HepG2 (cell line): ENCODE measurements around the gene SERTAD3. TPM values are rescaled to one million over a fixed set of nuclear protein-coding genes. Genes with fewer than 3 reads are reported as not detected.

Source experiments
- ATAC-seq: fragments of 200-7000 bp; cut with Tn5 transposase; 3 replicates; pipeline ENCODE4 v1.9.1; 2020; ENCODE audit warnings: mild to moderate bottlenecking, moderate library complexity
- BruUV-seq: library from RNA; stranded (reverse); fragments of 400-500 nt; replicated peaks from 2 replicates; lab custom pipeline; 2021; lab: Mats Ljungman, UMichigan
- CTCF ChIA-PET: fragments of 300-600 bp; formaldehyde crosslinking; extraction: SDS; loops from one replicate; lab custom pipeline; 2021; ENCODE audit warnings: low total read pairs, inconsistent platforms, low intra/inter-chr PET ratio; lab: Yijun Ruan, JAX
- POLR2A ChIA-PET: fragments of 350-600 bp; sonication (Branson Sonifier 250); formaldehyde crosslinking; loops from one replicate; lab custom pipeline; 2020; ENCODE audit warnings: antibody characterized with exemption, inconsistent platforms; lab: Yijun Ruan, JAX
- DNase-seq: peaks from one replicate; pipeline ENCODE4 v3.0.0-alpha.2; 2015; ENCODE audit warnings: low spot score
- FAIRE-seq: peaks from 3 replicates; lab custom pipeline; 2011; peaks lifted over from hg19 to GRCh38; lab: Jason Lieb, UNC
- H2AFZ ChIP-seq: one replicate; pipeline ENCODE4 v1.6.1; 2011; ENCODE audit warnings: low read length, inconsistent platforms
- H3K27ac ChIP-seq: fragments of 300-600 bp; 3 replicates; pipeline ENCODE4 v1.8.0; 2011; ENCODE audit warnings: mixed run types, mild to moderate bottlenecking, mixed read lengths, low read length, inconsistent platforms; ENCODE audit not compliant: insufficient read depth; ENCODE audit errors: extremely low read length
- H3K27me3 ChIP-seq, 2 experiments: fragments of 200-600 bp in 1 of 2; 2 replicates in 1 of 2; 3 replicates in 1 of 2; pipeline versions ENCODE4 v1.6.0 to v1.8.0; 2011; ENCODE audit warnings: low read length in 2 of 2, mild to moderate bottlenecking in 2 of 2, moderate library complexity in 2 of 2, inconsistent platforms in 1 of 2; ENCODE audit not compliant: insufficient read depth in 2 of 2, control insufficient read depth in 1 of 2
- H3K36me3 ChIP-seq, 2 experiments: fragments of 200-600 bp in 1 of 2; replicated peaks in 1 of 2; 2 replicates in 1 of 2; 3 replicates in 1 of 2; pipeline versions ENCODE4 v1.5.1 to v1.8.0; 2011; ENCODE audit warnings: low read length in 2 of 2, inconsistent platforms in 1 of 2; ENCODE audit not compliant: insufficient read depth in 2 of 2, control insufficient read depth in 1 of 2
- H3K4me1 ChIP-seq: 2 replicates; pipeline ENCODE4 v1.5.1; 2012; ENCODE audit warnings: low read length, inconsistent platforms; ENCODE audit not compliant: insufficient read depth
- H3K4me2 ChIP-seq: 2 replicates; pipeline ENCODE4 v1.6.0; 2011; ENCODE audit warnings: low read depth, low read length, inconsistent platforms
- H3K4me3 ChIP-seq, 3 experiments: fragments of 200-600 bp in 1 of 3; sonication (generic), shearing (Covaris generic) in 1 of 3; replicated peaks in 1 of 3; 2 replicates each; pipeline ENCODE4 v1.5.1; 2011 to 2016; ENCODE audit warnings: low read length in 3 of 3, inconsistent platforms in 2 of 3, low read depth in 2 of 3, mild to moderate bottlenecking in 2 of 3, control low read depth in 1 of 3, mixed read lengths in 1 of 3; ENCODE audit not compliant: insufficient read depth in 1 of 3
- H3K79me2 ChIP-seq: one replicate; pipeline ENCODE4 v1.6.1; 2011; ENCODE audit warnings: low read length, inconsistent platforms; ENCODE audit not compliant: insufficient read depth
- H3K9ac ChIP-seq: 2 replicates; pipeline ENCODE4 v1.6.0; 2011; ENCODE audit warnings: mild to moderate bottlenecking, low read depth, low read length, inconsistent platforms; ENCODE audit not compliant: insufficient read depth
- H3K9me3 ChIP-seq: 2 replicates; pipeline ENCODE4 v1.5.1; 2012; ENCODE audit warnings: mild to moderate bottlenecking, low read length
- H4K20me1 ChIP-seq: 2 replicates; pipeline ENCODE4 v1.6.0; 2011; ENCODE audit warnings: inconsistent platforms, mild to moderate bottlenecking, low read length, moderate library complexity; ENCODE audit not compliant: insufficient read depth
- ARID4A ChIP-seq: sonication (generic); formaldehyde crosslinking; IDR thresholded peaks from 2 replicates; pipeline ENCODE4 v1.5.0; 2020; ENCODE audit warnings: mild to moderate bottlenecking, missing genetic modification reagents, borderline replicate concordance
- ATRX ChIP-seq: sonication (generic); formaldehyde crosslinking; IDR thresholded peaks from 2 replicates; pipeline ENCODE4 v1.4.0; 2020; ENCODE audit warnings: missing genetic modification reagents, borderline replicate concordance
- HDAC6 ChIP-seq: fragments of 200-600 bp; sonication (generic); IDR thresholded peaks from 2 replicates; pipeline ENCODE4 v1.7.0; 2017; ENCODE audit warnings: mild to moderate bottlenecking, antibody characterized with exemption, low read length, low read depth
- KMT2A ChIP-seq: sonication (generic); formaldehyde crosslinking; IDR thresholded peaks from 2 replicates; pipeline ENCODE4 v1.4.0; 2020; ENCODE audit warnings: missing genetic modification reagents
- NFE2 ChIP-seq: sonication (generic); formaldehyde crosslinking; IDR thresholded peaks from 2 replicates; pipeline ENCODE4 v1.4.0; 2020; ENCODE audit warnings: missing genetic modification reagents
- PAWR ChIP-seq: sonication (generic); formaldehyde crosslinking; IDR thresholded peaks from 2 replicates; pipeline ENCODE4 v1.4.0; 2020; ENCODE audit warnings: missing genetic modification reagents, mild to moderate bottlenecking, borderline replicate concordance
- PHF20 ChIP-seq: sonication (generic); formaldehyde crosslinking; IDR thresholded peaks from 2 replicates; pipeline ENCODE4 v1.5.0; 2020; ENCODE audit warnings: mild to moderate bottlenecking, missing genetic modification reagents
- TFAP4 ChIP-seq: sonication (generic); IDR thresholded peaks from 2 replicates; pipeline ENCODE4 v1.6.1; 2016; ENCODE audit warnings: low read depth, borderline replicate concordance
- ZFP1 ChIP-seq: IDR thresholded peaks from 2 replicates; pipeline ENCODE4 v1.6.1; 2016
- ZKSCAN1 ChIP-seq: fragments of 150-350 bp; IDR thresholded peaks from 2 replicates; pipeline ENCODE4 v1.6.1; 2014; ENCODE audit warnings: low read length
- ZNF382 ChIP-seq: sonication (generic); formaldehyde crosslinking; IDR thresholded peaks from 2 replicates; pipeline ENCODE4 v1.5.0; 2020; ENCODE audit warnings: missing genetic modification reagents, mild to moderate bottlenecking, borderline replicate concordance
- ZNF510 ChIP-seq: sonication (generic); formaldehyde crosslinking; IDR thresholded peaks from 2 replicates; pipeline ENCODE4 v1.4.0; 2020; ENCODE audit warnings: low read depth, mild to moderate bottlenecking, missing genetic modification reagents
- ZNF552 ChIP-seq: sonication (generic); formaldehyde crosslinking; IDR thresholded peaks from 2 replicates; pipeline ENCODE4 v1.9.0; 2022; ENCODE audit warnings: missing genetic modification reagents, mild to moderate bottlenecking, borderline replicate concordance
- ZNF629 ChIP-seq: sonication (generic); formaldehyde crosslinking; conservative IDR thresholded peaks from 2 replicates; pipeline ENCODE4 v1.5.0; 2020; ENCODE audit warnings: missing genetic modification reagents
- ZNF749 ChIP-seq: sonication (generic); formaldehyde crosslinking; IDR thresholded peaks from 2 replicates; pipeline ENCODE4 v1.8.0; 2022; ENCODE audit warnings: mild to moderate bottlenecking, missing genetic modification reagents, moderate library complexity, borderline replicate concordance
- WGBS: methylation state at CpG from one replicate; pipeline ENCODE4 v1.1.6; 2017; ENCODE audit warnings: low lambda C conversion rate; 5-methylcytosine and 5-hydroxymethylcytosine counted together
- in situ Hi-C: cut with HindIII; loops from 2 replicates; pipeline ENCODE4 v1.10.0; 2017; ENCODE audit warnings: low pct_unique_long_range_greater_than_20kb; ENCODE audit not compliant: extremely low pct_ligation_motif_present
- intact Hi-C: fragments of 100-400 bp; cut with micrococcal nuclease; formaldehyde crosslinking; loops from one replicate; pipeline ENCODE4 v1.10.0; 2022; ENCODE audit not compliant: unreplicated experiment
- polyA plus RNA-seq, 8 experiments: library from polyadenylated mRNA; depleted of rRNA in 3 of 8; stranded (reverse) in 7 of 8; unstranded in 1 of 8; fragments of >200 nt; fragmentation: Illumina TruSeq in 4 of 8; extraction: Trizol in 4 of 8; gene quantifications; 2 replicates each; pipeline versions ENCODE4 v1.2.1 to v1.2.3, GENCODE V29; 2011 to 2016; ENCODE audit warnings: low read depth in 4 of 8, missing spikeins in 1 of 8, mixed read lengths in 1 of 8; ENCODE audit not compliant: insufficient read depth in 1 of 8
- total RNA-seq, 5 experiments: library from RNA; depleted of rRNA; stranded (reverse); fragments of >200 nt; fragmentation: Illumina TruSeq; extraction: Trizol; gene quantifications; 2 replicates each; pipeline ENCODE4 v1.2.3, GENCODE V29; 2016; ENCODE audit warnings: low read depth in 1 of 5
- TF ChIP-seq, protein P1 (sequence below): IDR thresholded peaks from 2 replicates; pipeline ENCODE4 v1.6.1; 2016; ENCODE audit warnings: control low read depth

SERTAD3 gene
- total and polyA plus RNA-seq, 2 of the 13 experiments (the other 11 are each of a cell fraction or from before 2014, with no cell fraction given): 9.6 to 16.9 TPM

DNA sequence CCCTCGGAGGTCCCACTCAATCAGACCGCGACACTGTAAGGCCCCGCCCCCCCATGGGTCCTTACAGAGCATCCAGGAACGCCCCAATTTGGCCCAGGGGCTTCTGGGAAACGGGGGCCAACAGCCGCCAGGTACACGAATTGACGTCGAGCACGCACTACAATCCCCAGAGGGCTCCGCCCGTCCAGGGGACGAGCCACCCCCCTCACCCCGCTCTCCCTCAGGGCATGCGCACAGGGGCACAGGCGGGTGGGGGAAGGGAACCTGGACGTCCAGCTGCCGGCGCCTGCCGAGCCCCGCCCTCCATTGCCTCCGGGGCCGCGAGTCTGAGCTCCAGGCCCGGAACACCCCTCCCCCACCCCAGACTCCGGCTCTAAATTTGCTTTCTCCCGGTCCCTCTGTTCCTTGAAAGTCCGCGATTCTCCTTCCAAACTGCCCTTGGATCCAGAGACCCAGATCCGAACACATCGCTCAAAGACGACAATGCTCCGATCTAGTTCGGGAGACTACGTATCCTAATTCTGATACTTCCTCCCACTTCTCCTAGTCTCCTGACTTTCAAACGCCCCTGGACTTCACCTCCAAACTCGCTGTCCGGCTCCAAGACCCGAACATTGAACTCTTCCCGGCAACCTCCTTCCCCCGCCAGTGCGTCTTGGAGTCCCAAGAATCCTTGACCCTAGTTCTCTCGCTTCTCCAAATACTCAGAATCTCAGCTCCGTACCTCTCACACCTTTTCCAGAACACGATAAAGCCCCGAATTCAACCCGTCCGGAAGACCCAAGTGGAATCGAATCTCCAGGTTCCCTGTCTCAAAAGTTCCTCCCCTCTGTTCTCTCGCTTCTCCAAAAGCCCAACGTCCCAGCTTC lies 770 bp downstream of the SERTAD3 start:
- 2% methylated on average over 35 of the region's 52 CpGs for WGBS
- intact Hi-C loops: loop anchor here (1.0 to 5.0 kb wide), 2 partner anchors 10 to 1041 kb away; no protein-coding TSS in a partner anchor
- peaks cover 9 to 25% of the 10 kb centered on the region in 2 experiments; a peak in 4 of 5 replicates for H3K36me3 ChIP-seq
- DNase-seq: peak; percentile 99
- peak overlapping the region; percentile 100 for H3K9ac ChIP-seq
- H3K4me1 ChIP-seq: peaks cover 12% of the 10 kb centered on the region
- H3K9me3 ChIP-seq: no peaks in the 10 kb centered on the region
- H2AFZ ChIP-seq: no peak overlapping the region
- peak overlapping the region; percentile 98 for H3K27ac ChIP-seq
- ChIA-PET POLR2A (interaction anchor here (0.9 to 4.6 kb wide), 14 partner anchors 10 to 335 kb away, joined by 3 to 80 read pairs (median 6); partner anchors contain the start of genes ACTMAP, BLVRB, C19orf47 and PLD3), CTCF (interaction anchor here (0.9 kb wide), 1 partner anchor 18 kb away, joined by 4 read pairs; the partner anchor contains the start of gene SERTAD1)
- H3K4me2 ChIP-seq: peak overlapping the region; percentile 97
- peaks cover 27% of the 10 kb centered on the region for H3K79me2 ChIP-seq
- no TSS peak for BruUV-seq
- ATAC-seq: peak; percentile 85
- peak overlapping the region; percentile 88 to 99 (median 92) for H3K4me3 ChIP-seq
- in situ Hi-C loops: no loop called here
- peaks cover 0 to 5% of the 10 kb centered on the region in 2 experiments; a peak in 1 of 5 replicates for H3K27me3 ChIP-seq
- H4K20me1 ChIP-seq: peaks cover 13% of the 10 kb centered on the region
- FAIRE-seq: peak; percentile 67
- TF ChIP-seq, protein P1, sequence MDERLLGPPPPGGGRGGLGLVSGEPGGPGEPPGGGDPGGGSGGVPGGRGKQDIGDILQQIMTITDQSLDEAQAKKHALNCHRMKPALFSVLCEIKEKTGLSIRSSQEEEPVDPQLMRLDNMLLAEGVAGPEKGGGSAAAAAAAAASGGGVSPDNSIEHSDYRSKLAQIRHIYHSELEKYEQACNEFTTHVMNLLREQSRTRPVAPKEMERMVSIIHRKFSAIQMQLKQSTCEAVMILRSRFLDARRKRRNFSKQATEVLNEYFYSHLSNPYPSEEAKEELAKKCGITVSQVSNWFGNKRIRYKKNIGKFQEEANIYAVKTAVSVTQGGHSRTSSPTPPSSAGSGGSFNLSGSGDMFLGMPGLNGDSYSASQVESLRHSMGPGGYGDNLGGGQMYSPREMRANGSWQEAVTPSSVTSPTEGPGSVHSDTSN (CRISPR knock-in tag): no peak
- TF ChIP-seq KMT2A (CRISPR knock-in tag): no peak
- no peak for TF ChIP-seq HDAC6
- peak; percentile 66; the same call in 1 of the 2 replicates for TF ChIP-seq ARID4A (CRISPR knock-in tag)
- TF ChIP-seq TFAP4: peak; percentile 92
- TF ChIP-seq ZKSCAN1: no peak
- no peak for TF ChIP-seq ATRX (CRISPR knock-in tag)
- no peak for TF ChIP-seq PAWR (CRISPR knock-in tag)
- no peak for TF ChIP-seq ZNF510 (CRISPR knock-in tag)
- no peak for TF ChIP-seq ZNF629 (CRISPR knock-in tag)
- TF ChIP-seq ZNF382: no peak
- no peak for TF ChIP-seq ZNF552
- TF ChIP-seq ZNF749: no peak
- TF ChIP-seq NFE2 (CRISPR knock-in tag): no peak
- TF ChIP-seq ZFP1 (CRISPR knock-in tag): no peak
- TF ChIP-seq PHF20 (CRISPR knock-in tag): no peak
